Measurements from ENCODE around the gene CIITA.

The CIITA gene

DNA sequence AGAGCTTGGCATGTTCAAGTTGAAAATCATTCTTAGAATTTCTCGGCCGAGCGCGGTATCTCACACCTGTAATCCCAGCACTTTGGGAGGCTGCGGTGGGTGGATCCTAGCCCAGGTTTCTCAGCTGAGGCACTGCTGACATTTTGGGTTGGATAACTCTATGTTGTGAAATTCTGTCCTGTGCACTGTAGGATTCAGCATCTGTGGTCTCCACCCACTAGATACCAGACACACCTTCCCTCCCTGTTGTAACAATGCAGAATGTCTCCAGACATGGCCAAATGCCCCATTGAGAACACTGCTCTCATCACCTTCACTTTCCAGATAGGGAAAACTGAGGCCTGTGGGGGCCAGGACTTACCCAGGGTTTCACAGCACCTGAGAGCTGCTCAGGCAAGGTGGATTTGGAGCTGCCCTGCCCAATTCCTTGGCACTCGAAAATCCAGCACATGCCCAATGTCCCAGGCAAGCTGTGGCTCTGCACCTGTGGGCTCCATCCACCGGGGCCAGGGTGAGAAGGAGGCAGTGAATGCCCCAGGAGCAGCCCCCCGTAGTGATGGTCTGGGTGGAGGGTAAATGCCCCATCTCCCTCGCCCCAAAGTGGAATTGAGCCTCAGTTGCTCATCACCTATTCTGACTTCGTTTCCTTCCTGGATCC, 38.3 kb upstream of the CIITA start:
- H3K36me3 ChIP-seq (ENCODE audit: insufficient read depth, low read length): no peaks in the 10 kb centered on the region; the same call in 1 of the 2 replicates
- H3K4me3 ChIP-seq (ENCODE audit: low read depth, low read length, poor library complexity, severe bottlenecking): no peak overlapping the region
- no peaks in the 10 kb centered on the region for H4K20me1 ChIP-seq (ENCODE audit: insufficient read depth, low read length)
- no peaks in the 10 kb centered on the region for H3K4me1 ChIP-seq (ENCODE audit: insufficient read depth, low read length, severe bottlenecking)
- H3K9ac ChIP-seq (ENCODE audit: low read length): no peak overlapping the region
- H3F3A ChIP-seq (ENCODE audit: insufficient read depth, low read length): no peaks in the 10 kb centered on the region
- no peaks in the 10 kb centered on the region for H3K79me2 ChIP-seq (ENCODE audit: insufficient read depth, low read length)
- H3K27ac ChIP-seq (ENCODE audit: low read depth, low read length, poor library complexity, severe bottlenecking): no peak overlapping the region
- no peaks in the 10 kb centered on the region for H3K27me3 ChIP-seq (ENCODE audit: insufficient read depth, low read length)
- no peaks in the 10 kb centered on the region for H3K9me3 ChIP-seq (ENCODE audit: low read length)
- no peak overlapping the region for H2AFZ ChIP-seq (ENCODE audit: low read length)
- no peak overlapping the region for H3K4me2 ChIP-seq (ENCODE audit: low read length)
- no peaks in the 10 kb centered on the region for H3K9me2 ChIP-seq (ENCODE audit: low read depth, low read length)
- TF ChIP-seq, protein P1, sequence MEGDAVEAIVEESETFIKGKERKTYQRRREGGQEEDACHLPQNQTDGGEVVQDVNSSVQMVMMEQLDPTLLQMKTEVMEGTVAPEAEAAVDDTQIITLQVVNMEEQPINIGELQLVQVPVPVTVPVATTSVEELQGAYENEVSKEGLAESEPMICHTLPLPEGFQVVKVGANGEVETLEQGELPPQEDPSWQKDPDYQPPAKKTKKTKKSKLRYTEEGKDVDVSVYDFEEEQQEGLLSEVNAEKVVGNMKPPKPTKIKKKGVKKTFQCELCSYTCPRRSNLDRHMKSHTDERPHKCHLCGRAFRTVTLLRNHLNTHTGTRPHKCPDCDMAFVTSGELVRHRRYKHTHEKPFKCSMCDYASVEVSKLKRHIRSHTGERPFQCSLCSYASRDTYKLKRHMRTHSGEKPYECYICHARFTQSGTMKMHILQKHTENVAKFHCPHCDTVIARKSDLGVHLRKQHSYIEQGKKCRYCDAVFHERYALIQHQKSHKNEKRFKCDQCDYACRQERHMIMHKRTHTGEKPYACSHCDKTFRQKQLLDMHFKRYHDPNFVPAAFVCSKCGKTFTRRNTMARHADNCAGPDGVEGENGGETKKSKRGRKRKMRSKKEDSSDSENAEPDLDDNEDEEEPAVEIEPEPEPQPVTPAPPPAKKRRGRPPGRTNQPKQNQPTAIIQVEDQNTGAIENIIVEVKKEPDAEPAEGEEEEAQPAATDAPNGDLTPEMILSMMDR (IDR thresholded peaks at IDR 0.05; ENCODE audit: low read length): no peak
- TF ChIP-seq EZH2 (IDR thresholded peaks at IDR 0.05; ENCODE audit: borderline replicate concordance, low read length): no peak

DNA sequence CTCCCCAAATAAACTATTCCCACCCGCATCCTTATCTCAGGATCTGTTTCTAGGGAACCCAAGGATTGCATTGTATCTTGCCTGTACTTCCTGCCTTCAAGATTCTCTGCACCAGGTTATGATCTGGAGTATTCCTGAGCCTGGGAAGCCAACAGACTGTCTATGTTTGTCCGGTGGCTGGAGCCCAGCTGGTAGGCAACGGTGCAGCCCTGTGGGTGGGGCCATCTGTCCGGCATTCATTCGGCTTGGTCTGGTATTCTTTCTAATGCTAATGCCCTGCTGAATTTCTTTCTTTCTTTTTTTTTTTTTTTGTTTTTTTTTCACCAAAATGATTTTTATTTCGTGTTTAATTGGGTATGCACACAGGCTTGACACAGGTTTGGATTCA, 37.7 kb upstream of the CIITA start:
- no peaks in the 10 kb centered on the region for H3K79me2 ChIP-seq (ENCODE audit: insufficient read depth, low read length)
- no peaks in the 10 kb centered on the region for H4K20me1 ChIP-seq (ENCODE audit: insufficient read depth, low read length)
- H2AFZ ChIP-seq (ENCODE audit: low read length): no peak overlapping the region
- no peaks in the 10 kb centered on the region for H3K4me1 ChIP-seq (ENCODE audit: insufficient read depth, low read length, severe bottlenecking)
- no peaks in the 10 kb centered on the region; the same call in 1 of the 2 replicates for H3K36me3 ChIP-seq (ENCODE audit: insufficient read depth, low read length)
- H3F3A ChIP-seq (ENCODE audit: insufficient read depth, low read length): no peaks in the 10 kb centered on the region
- H3K27me3 ChIP-seq (ENCODE audit: insufficient read depth, low read length): no peaks in the 10 kb centered on the region
- H3K4me2 ChIP-seq (ENCODE audit: low read length): no peak overlapping the region
- no peak for TF ChIP-seq EZH2 (IDR thresholded peaks at IDR 0.05; ENCODE audit: borderline replicate concordance, low read length)
- TF ChIP-seq, protein P1 (IDR thresholded peaks at IDR 0.05; ENCODE audit: low read length): no peak
- H3K27ac ChIP-seq (ENCODE audit: low read depth, low read length, poor library complexity, severe bottlenecking): no peak overlapping the region
- no peak overlapping the region for H3K9ac ChIP-seq (ENCODE audit: low read length)
- H3K4me3 ChIP-seq (ENCODE audit: low read depth, low read length, poor library complexity, severe bottlenecking): no peak overlapping the region
- H3K9me3 ChIP-seq (ENCODE audit: low read length): no peaks in the 10 kb centered on the region
- H3K9me2 ChIP-seq (ENCODE audit: low read depth, low read length): no peaks in the 10 kb centered on the region

DNA sequence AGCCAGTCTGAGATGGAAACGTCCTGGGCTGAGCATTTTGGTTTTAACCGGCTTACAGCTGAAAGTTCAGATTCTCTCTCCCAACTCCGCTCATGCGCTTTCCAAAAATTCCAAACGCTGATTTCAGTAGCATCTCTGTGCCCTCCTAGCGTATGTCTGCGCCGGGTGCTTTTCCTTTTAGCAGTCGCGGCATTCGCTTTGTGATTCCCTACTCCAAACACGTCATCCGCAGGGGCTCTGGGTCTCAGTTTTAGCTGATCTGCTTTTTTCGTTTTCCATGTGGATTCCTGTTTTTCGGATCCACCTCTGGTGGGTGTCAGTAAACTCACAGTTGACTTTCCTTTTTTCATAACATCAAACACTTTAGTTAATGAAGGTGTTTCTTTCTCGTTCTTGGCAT, 36.3 kb upstream of the CIITA start:
- Histone ChIP-seq H3F3A (ENCODE audit: insufficient read depth, low read length) (no peaks in the 10 kb centered on the region), H3K36me3 (ENCODE audit: insufficient read depth, low read length) (no peaks in the 10 kb centered on the region; the same call in 1 of the 2 replicates), H3K27ac (ENCODE audit: low read depth, low read length, poor library complexity, severe bottlenecking) (no peak overlapping the region), H3K9me3 (ENCODE audit: low read length) (no peaks in the 10 kb centered on the region), H2AFZ (ENCODE audit: low read length) (no peak overlapping the region), H4K20me1 (ENCODE audit: insufficient read depth, low read length) (no peaks in the 10 kb centered on the region), H3K27me3 (ENCODE audit: insufficient read depth, low read length) (no peaks in the 10 kb centered on the region), H3K9ac (ENCODE audit: low read length) (no peak overlapping the region), H3K4me2 (ENCODE audit: low read length) (no peak overlapping the region), H3K4me3 (ENCODE audit: low read depth, low read length, poor library complexity, severe bottlenecking) (no peak overlapping the region), H3K4me1 (ENCODE audit: insufficient read depth, low read length, severe bottlenecking) (no peaks in the 10 kb centered on the region), H3K79me2 (ENCODE audit: insufficient read depth, low read length) (no peaks in the 10 kb centered on the region), H3K9me2 (ENCODE audit: low read depth, low read length) (no peaks in the 10 kb centered on the region)
- TF ChIP-seq, protein P1 (IDR thresholded peaks at IDR 0.05; ENCODE audit: low read length): no peak
- no peak for TF ChIP-seq EZH2 (IDR thresholded peaks at IDR 0.05; ENCODE audit: borderline replicate concordance, low read length)
